ENCODE results near the gene GPR25. TPM values are rescaled to one million over a fixed set of nuclear protein-coding genes. Genes with fewer than 3 reads are reported as not detected.

GPR25 gene
- total RNA-seq, 4 donors from 2014 or later = 0.28 TPM; not detected in 3

- intact Hi-C loops (cut with DNase I; ENCODE audit: low total_unique reads) = no loop called here
- H3K27ac ChIP-seq = no peak overlapping the region
- no peaks in the 10 kb centered on the region for H3K36me3 ChIP-seq
- H3K9me3 ChIP-seq = no peaks in the 10 kb centered on the region
- DNase-seq = no peak
- no peak for TF ChIP-seq POLR2A (IDR thresholded peaks at IDR 0.05)
- TF ChIP-seq CTCF (IDR thresholded peaks at IDR 0.05) = no peak
- no peaks in the 10 kb centered on the region for H3K4me1 ChIP-seq
- H3K4me3 ChIP-seq = no peak overlapping the region
- no peaks in the 10 kb centered on the region for H3K27me3 ChIP-seq
Measured at GRCh38 chr1:200850554-200850953, 22.2 kb upstream of the GPR25 start.

- TF ChIP-seq POLR2A (IDR thresholded peaks at IDR 0.05) (no peak), CTCF (IDR thresholded peaks at IDR 0.05) (no peak)
- Histone ChIP-seq H3K9me3 (no peaks in the 10 kb centered on the region), H3K27ac (no peak overlapping the region), H3K4me3 (no peak overlapping the region), H3K4me1 (no peaks in the 10 kb centered on the region), H3K36me3 (no peaks in the 10 kb centered on the region), H3K27me3 (no peaks in the 10 kb centered on the region)
- no peak for DNase-seq
- intact Hi-C loops (cut with DNase I; ENCODE audit: low total_unique reads) = no loop called here
Measured at GRCh38 chr1:200856716-200857357, 15.9 kb upstream of the GPR25 start.

GRCh38 chr1:200857804-200858203 is 15.0 kb upstream of the GPR25 start:
- H3K27me3 ChIP-seq = no peaks in the 10 kb centered on the region
- no peaks in the 10 kb centered on the region for H3K36me3 ChIP-seq
- intact Hi-C loops (cut with DNase I; ENCODE audit: low total_unique reads) = no loop called here
- H3K27ac ChIP-seq = no peak overlapping the region
- no peaks in the 10 kb centered on the region for H3K9me3 ChIP-seq
- H3K4me3 ChIP-seq = no peak overlapping the region
- no peak for TF ChIP-seq POLR2A (IDR thresholded peaks at IDR 0.05)
- TF ChIP-seq CTCF (IDR thresholded peaks at IDR 0.05) = no peak
- H3K4me1 ChIP-seq = no peaks in the 10 kb centered on the region
- DNase-seq = no peak

DNA sequence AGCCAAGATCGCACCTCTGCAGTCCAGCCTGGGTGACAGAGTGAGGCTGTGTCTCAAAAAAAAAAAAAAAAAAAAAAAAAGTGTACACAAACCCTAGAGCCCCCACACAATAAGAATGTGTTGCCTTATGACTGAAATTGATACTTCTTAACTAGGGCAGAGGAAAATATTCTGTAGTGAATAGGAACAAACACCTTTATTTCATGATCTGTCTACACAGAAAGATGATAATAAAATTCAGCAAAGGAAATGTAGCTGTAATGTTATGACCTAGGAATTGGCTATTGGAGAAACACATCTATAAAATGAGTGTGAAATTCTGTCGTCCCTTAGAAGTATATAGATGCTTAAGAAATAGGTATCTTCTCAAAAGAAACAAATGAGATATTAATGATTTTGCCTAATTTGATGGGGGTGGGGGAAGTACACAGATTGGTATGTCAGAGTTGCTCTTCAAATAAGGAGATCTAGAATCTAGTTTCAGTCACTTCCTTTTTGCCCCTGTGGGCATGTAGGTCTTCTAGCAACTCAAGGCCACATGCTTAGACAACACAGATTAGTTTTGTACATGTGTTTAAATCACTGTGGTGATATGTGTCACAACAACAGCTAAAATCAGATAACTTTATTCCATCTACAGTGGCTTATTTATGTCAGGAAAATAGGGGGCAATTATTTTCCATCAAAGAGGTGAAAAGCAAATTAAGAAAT is 10.7 kb upstream of the GPR25 start:
- H3K9me3 ChIP-seq = no peaks in the 10 kb centered on the region
- no peaks in the 10 kb centered on the region for H3K36me3 ChIP-seq
- H3K27me3 ChIP-seq = no peaks in the 10 kb centered on the region
- no peaks in the 10 kb centered on the region for H3K4me1 ChIP-seq
- no peak for DNase-seq
- TF ChIP-seq CTCF (IDR thresholded peaks at IDR 0.05) (no peak), POLR2A (IDR thresholded peaks at IDR 0.05) (no peak)
- H3K4me3 ChIP-seq = no peak overlapping the region
- intact Hi-C loops (cut with DNase I; ENCODE audit: low total_unique reads) = no loop called here
- H3K27ac ChIP-seq = no peak overlapping the region

DNA sequence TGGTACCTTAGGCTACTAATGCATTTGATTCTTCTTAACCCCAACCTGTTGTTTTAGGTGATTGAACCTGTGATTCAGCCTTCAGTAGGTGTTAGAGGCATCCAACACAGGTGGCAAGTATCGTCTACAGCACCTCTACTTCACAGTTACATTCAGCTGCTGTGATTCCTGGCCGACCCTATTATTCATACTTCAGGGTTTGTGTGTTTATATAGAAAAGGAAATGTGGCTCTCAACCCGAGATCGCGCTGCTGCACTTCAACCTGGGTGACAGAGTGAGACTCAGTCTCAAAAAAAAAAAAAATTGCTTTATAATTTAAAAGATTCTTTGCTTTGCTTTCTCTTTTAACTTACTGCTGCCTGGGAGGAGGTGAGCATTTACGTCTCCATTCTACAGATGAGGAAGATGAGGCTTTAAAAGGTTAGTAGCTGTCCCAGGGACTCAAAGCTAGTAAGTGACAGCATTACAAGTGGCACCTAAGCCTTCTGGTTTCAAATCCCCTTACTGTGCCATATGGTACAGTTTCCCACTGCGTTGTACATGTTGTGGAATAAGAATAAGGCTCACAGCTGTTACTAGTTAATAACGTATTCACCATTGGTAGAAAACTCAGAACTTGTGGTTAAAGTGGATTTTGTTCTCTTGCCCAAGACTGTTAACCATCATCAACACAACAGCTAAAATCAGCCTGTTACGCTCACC is 9.9 kb upstream of the GPR25 start:
- TF ChIP-seq POLR2A (IDR thresholded peaks at IDR 0.05) (no peak), CTCF (IDR thresholded peaks at IDR 0.05) (no peak)
- no peaks in the 10 kb centered on the region for H3K4me1 ChIP-seq
- H3K4me3 ChIP-seq = no peak overlapping the region
- no peaks in the 10 kb centered on the region for H3K36me3 ChIP-seq
- no peaks in the 10 kb centered on the region for H3K9me3 ChIP-seq
- no peaks in the 10 kb centered on the region for H3K27me3 ChIP-seq
- DNase-seq = no peak
- no peak overlapping the region for H3K27ac ChIP-seq
- intact Hi-C loops (cut with DNase I; ENCODE audit: low total_unique reads) = no loop called here

All from uterus (tissue), 4 donors.